Measurements from ENCODE around the gene UBE2C.

UBE2C gene

DNA sequence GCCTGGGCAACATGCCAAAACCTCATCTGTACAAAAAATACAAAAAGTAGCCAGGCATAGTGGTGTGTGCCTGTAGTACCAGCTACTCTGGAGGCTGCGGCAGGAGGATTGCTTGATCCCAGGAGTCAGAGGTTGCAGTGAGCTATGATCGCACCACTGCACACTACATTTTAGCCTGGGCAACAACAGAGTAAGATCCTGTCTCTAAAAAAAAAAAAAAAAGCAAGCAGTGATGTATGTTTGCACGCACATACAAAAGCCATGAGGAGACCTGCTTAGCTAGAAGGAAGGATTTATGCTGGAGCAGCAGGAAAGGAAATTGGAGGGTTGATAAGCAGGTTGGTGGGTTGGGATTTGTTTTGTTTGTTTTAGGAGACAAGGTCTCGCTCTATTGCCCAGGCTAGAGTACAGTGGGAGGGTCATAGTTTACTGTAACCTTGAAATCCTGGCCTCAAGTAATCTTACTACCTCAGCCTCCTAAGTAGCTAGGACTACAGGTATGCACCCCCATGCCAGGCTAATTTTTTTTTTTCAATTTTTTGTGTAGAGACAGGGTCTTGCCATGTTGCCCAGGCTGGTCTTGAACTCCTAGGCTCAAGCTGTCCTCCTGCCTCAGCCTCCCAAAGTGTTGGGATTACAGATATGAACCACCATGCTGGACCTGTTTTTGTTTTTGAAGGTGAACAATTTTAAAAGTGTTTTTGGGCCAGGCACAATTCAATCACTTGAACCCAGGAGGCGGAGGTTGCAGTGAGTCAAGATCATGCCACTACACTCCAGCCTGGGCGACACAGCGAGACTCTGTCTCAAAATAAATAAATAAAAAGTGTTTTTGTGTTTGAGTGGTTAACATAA, 49.0 kb downstream of the UBE2C start:
- no peak for DNase-seq

DNA sequence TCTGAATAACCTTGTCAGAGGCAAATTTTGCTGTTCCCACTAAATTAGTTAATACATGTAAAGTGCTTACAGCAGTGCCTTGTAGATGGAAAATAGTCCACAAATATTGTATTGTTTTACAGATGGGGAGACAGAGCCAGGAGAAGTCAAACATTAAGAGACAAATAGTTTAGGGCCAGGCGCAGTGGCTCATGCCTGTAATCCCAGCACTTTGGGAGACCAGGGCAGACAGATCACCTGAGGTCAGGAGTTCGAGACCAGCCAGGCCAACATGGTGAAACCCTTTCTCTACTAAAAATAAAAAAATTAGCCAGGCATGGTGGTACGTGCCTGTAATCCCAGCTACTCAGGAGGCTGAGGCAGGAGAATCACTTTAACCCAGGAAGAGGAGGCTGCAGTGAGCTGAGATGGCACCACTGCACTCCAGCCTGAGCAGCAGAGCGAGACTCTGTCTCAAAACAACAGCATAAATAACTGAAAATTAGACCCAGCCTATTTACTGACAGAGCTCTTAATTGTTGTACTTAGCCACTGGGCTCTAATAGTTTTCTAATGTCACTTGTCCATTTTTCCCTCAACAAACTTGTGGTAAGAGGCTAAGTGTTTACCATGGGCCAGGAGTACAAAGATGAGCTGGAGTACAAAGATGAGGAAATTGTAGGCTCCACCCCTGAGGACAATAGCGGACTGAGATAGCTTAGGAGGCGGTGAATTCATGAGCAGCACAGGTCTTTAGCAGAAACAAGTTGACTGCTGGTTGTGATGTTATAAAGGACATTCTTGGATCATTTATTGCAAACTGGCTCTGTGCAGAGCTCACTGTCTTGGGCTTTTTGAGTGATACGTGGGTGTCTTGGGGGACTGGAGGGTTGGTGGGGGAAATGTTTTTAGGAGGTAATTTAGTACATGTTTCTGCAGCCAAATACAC, 51.4 kb downstream of the UBE2C start:
- no peak for DNase-seq

DNA sequence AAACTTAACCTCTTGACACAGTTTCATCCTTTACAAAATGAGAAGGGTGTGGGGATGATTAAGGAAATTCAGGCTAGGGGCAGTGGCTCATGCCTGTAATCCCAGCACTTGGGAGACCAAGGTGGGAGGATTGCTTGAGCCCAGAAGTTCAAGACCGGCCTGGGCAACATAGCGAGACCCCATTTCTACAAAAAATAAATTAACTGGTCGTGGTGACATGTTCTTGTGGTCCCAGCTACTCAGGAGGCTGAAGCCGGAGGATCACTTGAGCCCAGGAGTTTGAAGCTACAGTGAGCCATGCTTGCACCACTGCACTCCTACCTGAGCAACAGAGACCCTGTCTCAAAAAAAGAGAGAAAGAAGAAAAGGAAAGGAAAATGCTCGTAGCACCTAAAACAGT, 54.0 kb downstream of the UBE2C start:
- no peak for DNase-seq
